ENCODE measurements around the gene OPA1. TPM values are rescaled to one million over a fixed set of nuclear protein-coding genes. Genes with fewer than 3 reads are reported as not detected.

Gene OPA1
- total and polyA plus RNA-seq, 2 of the 4 experiments (the other 2 are of a cell fraction) = 17.8 to 73.7 TPM

DNA sequence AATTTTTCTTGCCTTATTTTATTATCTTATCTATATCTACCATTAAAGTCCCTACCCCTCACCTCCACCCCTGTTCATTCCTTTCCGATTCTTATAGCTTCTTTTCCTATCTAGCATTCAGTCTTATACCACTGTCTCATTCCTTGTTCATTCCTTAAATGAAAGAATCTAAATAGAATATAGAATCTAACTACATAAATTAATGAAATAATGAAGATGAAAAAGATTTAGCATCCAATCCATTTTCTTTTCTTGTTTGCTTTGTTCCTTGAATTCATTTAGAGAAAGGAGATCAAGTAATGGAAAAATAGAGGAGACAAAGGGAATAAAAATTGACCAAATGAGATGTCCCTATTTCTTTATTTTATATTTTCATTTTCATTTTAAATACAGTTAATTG, 67.2 kb downstream of the OPA1 start:
- Histone ChIP-seq H3K9ac (ENCODE audit: low read depth, low read length) (no peak overlapping the region), H3K23ac (ENCODE audit: low read depth, low read length) (no peak overlapping the region), H3K56ac (ENCODE audit: extremely low read depth, insufficient read depth, low read length) (no peak overlapping the region), H3K18ac (ENCODE audit: low read depth, low read length) (no peak overlapping the region), H3K36me3 (ENCODE audit: control insufficient read depth, insufficient read depth, low read length) (peaks cover 13% of the 10 kb centered on the region), H3K9me1 (ENCODE audit: insufficient read depth, low read length) (no peaks in the 10 kb centered on the region), H2AK9ac (replicated peaks; ENCODE audit: low read depth, low read length, poor library complexity) (no peak overlapping the region), H2BK20ac (ENCODE audit: low read depth, low read length) (no peak overlapping the region), H4K20me1 (ENCODE audit: insufficient read depth, low read length) (no peaks in the 10 kb centered on the region), H3K4ac (ENCODE audit: low read depth, low read length) (no peak overlapping the region), H3K79me1 (ENCODE audit: low read depth in 1 of 2, low read length in 2 of 2) (no peaks in the 10 kb centered on the region; a peak in 1 of 4 replicates), H3K27me3 (ENCODE audit: control insufficient read depth, insufficient read depth, low read length) (no peaks in the 10 kb centered on the region), H4K8ac (ENCODE audit: low read depth in 2 of 2, low read length in 2 of 2) (no peak overlapping the region), H2BK5ac (ENCODE audit: low read depth, low read length, poor library complexity, severe bottlenecking) (no peak overlapping the region), H2AK5ac (ENCODE audit: low read depth, low read length) (no peak overlapping the region), H3K4me2 (ENCODE audit: low read depth, low read length) (no peak overlapping the region), H3K4me1 (ENCODE audit: control insufficient read depth, insufficient read depth, low read length) (no peaks in the 10 kb centered on the region), H2BK15ac (ENCODE audit: low read depth, low read length) (no peak overlapping the region), H2BK120ac (ENCODE audit: low read depth, low read length) (no peak overlapping the region), H4K91ac (ENCODE audit: insufficient read depth, low read depth, low read length) (no peak overlapping the region), H4K5ac (ENCODE audit: low read depth, low read length) (no peak overlapping the region), H2AFZ (replicated peaks; ENCODE audit: low read length, poor library complexity) (no peak overlapping the region), H3K4me3 (ENCODE audit: insufficient read depth, low read depth, low read length) (no peak overlapping the region), H3K9me3 (ENCODE audit: control insufficient read depth, insufficient read depth, low read length) (no peaks in the 10 kb centered on the region), H3K14ac (replicated peaks; ENCODE audit: low read depth, low read length) (no peak overlapping the region), H3K27ac (ENCODE audit: insufficient read depth, low read length) (no peak overlapping the region)
- ATAC-seq (ENCODE audit: low read depth) (no peak), DNase-seq (no peak)
- dilution Hi-C loops (cut with HindIII; ENCODE audit: low sequenced_read_pairs, unreplicated experiment) = no loop called here
- no peak for TF ChIP-seq BHLHE40 (IDR thresholded peaks at IDR 0.05; ENCODE audit: low read depth, low read length)
- TF ChIP-seq CEBPB (IDR thresholded peaks at IDR 0.05; ENCODE audit: low read depth, low read length) = no peak
- TF ChIP-seq SMC3 (IDR thresholded peaks at IDR 0.05; ENCODE audit: low read depth, low read length) = no peak
- no peak for TF ChIP-seq NFE2L2 (IDR thresholded peaks at IDR 0.05; ENCODE audit: low read depth, low read length)
- TF ChIP-seq CHD1 (IDR thresholded peaks at IDR 0.05; ENCODE audit: low read depth, low read length) = no peak
- no peak for TF ChIP-seq RFX5 (IDR thresholded peaks at IDR 0.05; ENCODE audit: low read depth, low read length)
- TF ChIP-seq, protein P1, sequence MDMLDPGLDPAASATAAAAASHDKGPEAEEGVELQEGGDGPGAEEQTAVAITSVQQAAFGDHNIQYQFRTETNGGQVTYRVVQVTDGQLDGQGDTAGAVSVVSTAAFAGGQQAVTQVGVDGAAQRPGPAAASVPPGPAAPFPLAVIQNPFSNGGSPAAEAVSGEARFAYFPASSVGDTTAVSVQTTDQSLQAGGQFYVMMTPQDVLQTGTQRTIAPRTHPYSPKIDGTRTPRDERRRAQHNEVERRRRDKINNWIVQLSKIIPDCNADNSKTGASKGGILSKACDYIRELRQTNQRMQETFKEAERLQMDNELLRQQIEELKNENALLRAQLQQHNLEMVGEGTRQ (IDR thresholded peaks at IDR 0.05; ENCODE audit: low read depth, low read length) = no peak
- TF ChIP-seq RCOR1 (IDR thresholded peaks at IDR 0.05; ENCODE audit: insufficient replicate concordance, low read length) = no peak
- TF ChIP-seq RAD21 (IDR thresholded peaks at IDR 0.05; ENCODE audit: low read length) = no peak
- TF ChIP-seq MAFK (IDR thresholded peaks at IDR 0.05; ENCODE audit: low read depth, low read length) = no peak
- TF ChIP-seq, protein P2, sequence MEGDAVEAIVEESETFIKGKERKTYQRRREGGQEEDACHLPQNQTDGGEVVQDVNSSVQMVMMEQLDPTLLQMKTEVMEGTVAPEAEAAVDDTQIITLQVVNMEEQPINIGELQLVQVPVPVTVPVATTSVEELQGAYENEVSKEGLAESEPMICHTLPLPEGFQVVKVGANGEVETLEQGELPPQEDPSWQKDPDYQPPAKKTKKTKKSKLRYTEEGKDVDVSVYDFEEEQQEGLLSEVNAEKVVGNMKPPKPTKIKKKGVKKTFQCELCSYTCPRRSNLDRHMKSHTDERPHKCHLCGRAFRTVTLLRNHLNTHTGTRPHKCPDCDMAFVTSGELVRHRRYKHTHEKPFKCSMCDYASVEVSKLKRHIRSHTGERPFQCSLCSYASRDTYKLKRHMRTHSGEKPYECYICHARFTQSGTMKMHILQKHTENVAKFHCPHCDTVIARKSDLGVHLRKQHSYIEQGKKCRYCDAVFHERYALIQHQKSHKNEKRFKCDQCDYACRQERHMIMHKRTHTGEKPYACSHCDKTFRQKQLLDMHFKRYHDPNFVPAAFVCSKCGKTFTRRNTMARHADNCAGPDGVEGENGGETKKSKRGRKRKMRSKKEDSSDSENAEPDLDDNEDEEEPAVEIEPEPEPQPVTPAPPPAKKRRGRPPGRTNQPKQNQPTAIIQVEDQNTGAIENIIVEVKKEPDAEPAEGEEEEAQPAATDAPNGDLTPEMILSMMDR (conservative IDR thresholded peaks at IDR 0.05; ENCODE audit: low read depth, low read length) = no peak
- no peak for TF ChIP-seq FOS (IDR thresholded peaks at IDR 0.05; ENCODE audit: low read depth, low read length)
- no peak for TF ChIP-seq MAZ (IDR thresholded peaks at IDR 0.05; ENCODE audit: borderline replicate concordance, low read depth, low read length)
- TF ChIP-seq, protein P3, sequence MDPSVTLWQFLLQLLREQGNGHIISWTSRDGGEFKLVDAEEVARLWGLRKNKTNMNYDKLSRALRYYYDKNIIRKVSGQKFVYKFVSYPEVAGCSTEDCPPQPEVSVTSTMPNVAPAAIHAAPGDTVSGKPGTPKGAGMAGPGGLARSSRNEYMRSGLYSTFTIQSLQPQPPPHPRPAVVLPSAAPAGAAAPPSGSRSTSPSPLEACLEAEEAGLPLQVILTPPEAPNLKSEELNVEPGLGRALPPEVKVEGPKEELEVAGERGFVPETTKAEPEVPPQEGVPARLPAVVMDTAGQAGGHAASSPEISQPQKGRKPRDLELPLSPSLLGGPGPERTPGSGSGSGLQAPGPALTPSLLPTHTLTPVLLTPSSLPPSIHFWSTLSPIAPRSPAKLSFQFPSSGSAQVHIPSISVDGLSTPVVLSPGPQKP (IDR thresholded peaks at IDR 0.05; ENCODE audit: borderline replicate concordance, low read depth, low read length) = no peak
- TF ChIP-seq POLR2A (IDR thresholded peaks at IDR 0.05; ENCODE audit: low read depth, low read length) = no peak
- no peak for TF ChIP-seq MXI1 (IDR thresholded peaks at IDR 0.05; ENCODE audit: borderline replicate concordance, low read depth, low read length)
- intact Hi-C loops (cut with micrococcal nuclease) = no loop called here
- in situ Hi-C loops (cut with MboI; ENCODE audit: low sequenced_read_pairs) = loop anchor here (10.0 kb wide), 1 partner anchor 655 kb away; no protein-coding TSS in a partner anchor
- WGBS, 2 experiments (ENCODE audit: extremely low coverage in 2 of 2, insufficient read length in 1 of 2) = 100% methylated on average over 1 of the region's 1 CpG; no CpG with 5 or more reads in 1 of the 2 experiments
- BruUV-seq (replicated peaks) = no TSS peak
- POLR2A ChIA-PET (ENCODE audit: unreplicated experiment) = no interaction called here
- CTCF ChIA-PET = no interaction called here
